Ascending aorta (tissue), 2 donors: Measurements from ENCODE around the gene AMER2. TPM values are rescaled to one million over a fixed set of nuclear protein-coding genes. Genes with fewer than 3 reads are reported as not detected.

Source experiments
- DNase-seq, 2 donors: peaks; one replicate each; pipeline ENCODE4 v3.0.0-alpha.2; 2019; ENCODE audit warnings: low spot score in 2 of 2
- H3K27ac ChIP-seq, 2 donors: fragments of 200-600 bp; sonication (generic); one replicate each; pipeline ENCODE4 v1.5.1; 2016 to 2017; ENCODE audit warnings: mild to moderate bottlenecking in 1 of 2
- H3K27me3 ChIP-seq: fragments of 200-600 bp; sonication (generic); one replicate; pipeline ENCODE4 v1.5.1; 2017
- H3K36me3 ChIP-seq, 2 donors: fragments of 200-600 bp; sonication (generic); one replicate each; pipeline ENCODE4 v1.5.1; 2016
- H3K4me1 ChIP-seq, 2 donors: fragments of 200-600 bp; sonication (generic); one replicate each; pipeline ENCODE4 v1.5.1; 2016 to 2017; ENCODE audit warnings: mild to moderate bottlenecking in 1 of 2
- H3K4me3 ChIP-seq, 2 donors: fragments of 200-600 bp; sonication (generic); one replicate each; pipeline ENCODE4 v1.5.1; 2016 to 2017; ENCODE audit warnings: mild to moderate bottlenecking in 1 of 2
- H3K9me3 ChIP-seq, 2 donors: fragments of 200-600 bp; sonication (generic); one replicate each; pipeline ENCODE4 v1.5.1; 2016
- intact Hi-C: fragments of 100-400 bp; cut with DNase I; formaldehyde crosslinking; loops from one replicate; pipeline ENCODE4 v1.15.1; 2023
- total RNA-seq: library from RNA; depleted of rRNA; stranded (reverse); fragments of >200 nt; gene quantifications from one replicate; pipeline ENCODE4 v1.1.0, GENCODE V29; 2016
- TF ChIP-seq, protein P1 (sequence below), 3 experiments: fragments of 200-600 bp in 2 of 3; fragments of 450-650 bp in 1 of 3; sonication (generic) in 2 of 3; IDR thresholded peaks; one replicate each; pipeline ENCODE4 v1.5.1; 2016 to 2019; ENCODE audit warnings: antibody characterized with exemption in 3 of 3, mild to moderate bottlenecking in 1 of 3, moderate library complexity in 1 of 3

The AMER2 gene
- total RNA-seq, 1 donor from 2014 or later, result not detected

DNA sequence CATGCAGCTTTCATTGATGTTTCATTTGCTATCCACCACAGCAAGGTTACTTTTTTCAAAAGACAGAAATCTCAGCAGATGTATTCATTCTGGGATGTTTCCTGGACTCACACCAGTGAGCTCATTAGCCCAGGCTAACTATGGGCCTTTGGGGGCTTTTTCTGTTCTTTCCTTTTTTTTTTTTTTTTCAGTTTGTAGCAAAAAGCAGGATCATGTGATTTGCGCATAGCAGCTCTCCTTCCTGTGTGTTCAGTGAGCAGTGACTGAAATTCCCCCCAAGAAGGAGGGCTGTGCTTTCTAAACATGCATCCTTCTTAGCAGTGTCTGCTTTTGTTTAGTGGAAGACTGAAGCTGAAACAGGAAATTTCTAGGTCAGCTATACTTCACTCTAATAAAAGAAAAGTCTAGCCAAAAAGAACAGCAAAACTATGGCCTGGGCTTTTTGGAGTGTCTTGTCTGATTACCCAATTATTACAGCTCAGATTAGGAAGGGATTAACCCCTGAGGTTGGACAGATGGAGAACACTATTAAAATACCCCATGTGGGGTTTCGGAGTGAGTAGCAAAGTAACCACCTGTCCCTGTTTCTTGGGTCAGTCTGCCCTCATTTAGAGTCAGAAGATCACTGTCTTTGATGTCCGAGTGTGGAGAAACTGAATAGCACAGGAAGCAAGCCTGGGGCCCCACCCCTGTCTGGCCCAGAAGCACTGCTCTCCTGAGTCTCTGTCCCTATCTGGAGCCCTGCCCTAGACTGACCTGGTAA, 8.9 kb upstream of the AMER2 start:
- H3K27ac ChIP-seq, result no peak overlapping the region
- DNase-seq, result no peak
- H3K4me1 ChIP-seq, result no peaks in the 10 kb centered on the region
- no peaks in the 10 kb centered on the region for H3K36me3 ChIP-seq
- TF ChIP-seq, protein P1, sequence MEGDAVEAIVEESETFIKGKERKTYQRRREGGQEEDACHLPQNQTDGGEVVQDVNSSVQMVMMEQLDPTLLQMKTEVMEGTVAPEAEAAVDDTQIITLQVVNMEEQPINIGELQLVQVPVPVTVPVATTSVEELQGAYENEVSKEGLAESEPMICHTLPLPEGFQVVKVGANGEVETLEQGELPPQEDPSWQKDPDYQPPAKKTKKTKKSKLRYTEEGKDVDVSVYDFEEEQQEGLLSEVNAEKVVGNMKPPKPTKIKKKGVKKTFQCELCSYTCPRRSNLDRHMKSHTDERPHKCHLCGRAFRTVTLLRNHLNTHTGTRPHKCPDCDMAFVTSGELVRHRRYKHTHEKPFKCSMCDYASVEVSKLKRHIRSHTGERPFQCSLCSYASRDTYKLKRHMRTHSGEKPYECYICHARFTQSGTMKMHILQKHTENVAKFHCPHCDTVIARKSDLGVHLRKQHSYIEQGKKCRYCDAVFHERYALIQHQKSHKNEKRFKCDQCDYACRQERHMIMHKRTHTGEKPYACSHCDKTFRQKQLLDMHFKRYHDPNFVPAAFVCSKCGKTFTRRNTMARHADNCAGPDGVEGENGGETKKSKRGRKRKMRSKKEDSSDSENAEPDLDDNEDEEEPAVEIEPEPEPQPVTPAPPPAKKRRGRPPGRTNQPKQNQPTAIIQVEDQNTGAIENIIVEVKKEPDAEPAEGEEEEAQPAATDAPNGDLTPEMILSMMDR (IDR thresholded peaks at IDR 0.05), result no peak
- peaks cover 0 to 7% of the 10 kb centered on the region in 2 donors for H3K9me3 ChIP-seq
- no peaks in the 10 kb centered on the region for H3K27me3 ChIP-seq
- intact Hi-C loops, result no loop called here
- no peak overlapping the region for H3K4me3 ChIP-seq

DNA sequence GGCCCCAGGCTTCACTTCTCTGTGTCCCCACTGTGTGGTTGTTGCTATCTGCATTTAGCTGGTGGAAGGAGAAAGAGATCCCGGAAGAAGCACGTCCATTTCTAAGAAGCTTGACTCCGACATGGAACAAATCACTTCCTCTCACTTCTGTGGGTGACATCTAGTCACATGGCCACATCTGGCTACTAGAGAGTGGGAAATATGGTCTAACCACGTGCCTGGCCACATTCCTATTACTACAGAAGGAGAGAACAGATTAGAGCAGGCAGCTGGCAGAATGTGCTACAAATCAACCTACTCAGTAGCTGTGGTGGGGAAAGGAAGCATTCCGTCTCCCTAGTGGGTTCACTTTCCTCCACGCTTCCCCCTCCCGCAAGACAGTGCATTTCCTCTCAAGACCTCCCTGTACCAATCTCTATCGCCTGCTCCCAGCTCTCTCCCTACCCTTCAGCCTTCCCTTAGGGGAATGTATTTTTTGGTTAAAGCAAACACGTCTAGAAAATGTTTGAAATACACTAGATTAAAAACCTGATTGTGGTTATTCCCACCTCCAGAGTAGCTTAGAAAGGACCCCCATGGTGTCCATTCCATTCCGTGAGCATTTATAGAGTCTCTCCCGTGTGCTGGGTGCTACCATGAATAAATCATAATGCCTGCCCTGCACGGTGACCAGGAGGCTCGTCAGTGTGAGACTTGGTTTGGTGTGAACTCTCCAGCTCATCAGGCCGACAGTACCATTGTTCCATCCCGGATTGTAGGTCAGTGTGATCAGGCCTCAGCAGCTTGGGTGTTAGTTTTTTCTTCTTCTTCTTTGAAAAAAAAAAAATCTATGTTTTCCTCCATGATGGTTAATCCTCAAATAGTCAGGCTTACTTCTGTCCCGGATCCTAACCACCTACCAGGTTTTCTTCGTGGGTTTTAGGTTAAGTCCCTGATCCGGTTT, 8.0 kb upstream of the AMER2 start:
- TF ChIP-seq, protein P1 (IDR thresholded peaks at IDR 0.05), result no peak
- Histone ChIP-seq H3K9me3 (peaks cover 0 to 7% of the 10 kb centered on the region in 2 donors), H3K27me3 (no peaks in the 10 kb centered on the region), H3K36me3 (no peaks in the 10 kb centered on the region), H3K4me1 (no peaks in the 10 kb centered on the region), H3K4me3 (no peak overlapping the region), H3K27ac (no peak overlapping the region)
- intact Hi-C loops, result no loop called here
- no peak for DNase-seq

DNA sequence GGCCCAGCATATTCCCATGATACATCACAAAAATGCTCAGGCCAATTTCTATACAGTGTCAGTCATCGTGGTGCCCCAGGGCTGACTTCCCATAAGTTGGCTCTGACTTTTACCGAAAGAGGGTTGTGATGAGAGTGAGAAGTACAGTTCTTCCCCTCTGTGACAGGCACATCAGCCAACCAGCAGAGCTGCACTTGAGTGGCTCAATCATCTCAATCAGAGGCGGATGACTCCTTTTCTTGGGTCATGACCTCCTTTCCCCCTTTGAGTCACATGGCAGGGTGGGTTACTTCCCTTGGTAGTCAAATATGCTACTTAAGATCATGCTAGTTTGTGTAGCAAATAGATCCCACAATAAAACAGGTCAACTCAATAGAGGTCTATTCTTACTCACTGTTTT, 6.9 kb upstream of the AMER2 start:
- intact Hi-C loops, result no loop called here
- no peaks in the 10 kb centered on the region for H3K27me3 ChIP-seq
- TF ChIP-seq, protein P1 (IDR thresholded peaks at IDR 0.05), result no peak
- no peak overlapping the region for H3K4me3 ChIP-seq
- no peaks in the 10 kb centered on the region for H3K36me3 ChIP-seq
- H3K27ac ChIP-seq, result no peak overlapping the region
- DNase-seq, result no peak
- peaks cover 0 to 7% of the 10 kb centered on the region in 2 donors for H3K9me3 ChIP-seq
- no peaks in the 10 kb centered on the region for H3K4me1 ChIP-seq

DNA sequence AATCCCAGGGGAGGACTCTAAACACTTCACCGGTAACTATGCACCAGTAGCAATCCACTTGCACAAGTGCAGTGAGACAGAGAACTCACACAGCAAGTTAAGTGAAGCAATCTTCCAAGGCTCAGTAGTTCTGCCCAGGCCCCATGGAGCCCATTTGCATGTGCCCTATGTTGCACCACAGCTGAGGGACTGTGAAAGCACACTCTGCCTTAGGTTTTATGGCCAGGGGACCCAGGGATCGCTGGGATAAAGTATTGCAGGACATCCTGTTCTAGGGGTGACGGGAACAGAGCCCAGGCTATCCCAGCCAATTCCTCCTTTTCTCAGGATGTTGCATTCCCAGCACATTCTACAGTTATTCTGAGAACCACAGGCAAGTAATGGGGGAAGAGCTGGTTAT, 6.0 kb upstream of the AMER2 start:
- TF ChIP-seq, protein P1 (IDR thresholded peaks at IDR 0.05), result no peak
- intact Hi-C loops, result no loop called here
- Histone ChIP-seq H3K27ac (no peak overlapping the region), H3K4me3 (no peak overlapping the region), H3K9me3 (peaks cover 0 to 4% of the 10 kb centered on the region in 2 donors), H3K4me1 (no peaks in the 10 kb centered on the region), H3K36me3 (no peaks in the 10 kb centered on the region), H3K27me3 (no peaks in the 10 kb centered on the region)
- DNase-seq, result no peak

DNA sequence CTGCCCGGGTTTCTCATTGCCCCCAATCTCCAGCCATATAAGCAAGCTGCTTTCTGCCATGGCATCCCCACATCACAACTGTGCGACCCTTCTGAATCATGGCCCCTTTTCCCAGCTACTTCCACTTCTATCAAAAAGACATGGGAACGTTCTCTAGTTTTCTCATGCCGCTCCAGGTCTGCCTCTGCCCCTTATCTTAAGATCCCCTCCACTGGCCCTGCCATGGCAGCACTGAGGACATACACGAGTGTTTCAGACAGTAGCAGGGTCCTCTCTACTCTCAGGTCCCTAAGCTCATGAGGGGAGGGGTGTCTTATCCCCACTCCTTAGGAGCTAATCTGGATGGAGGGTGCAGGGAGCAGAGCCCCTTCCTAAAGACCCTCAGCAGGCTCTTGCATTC, 5.5 kb upstream of the AMER2 start:
- no peaks in the 10 kb centered on the region for H3K36me3 ChIP-seq
- H3K4me3 ChIP-seq, result no peak overlapping the region
- intact Hi-C loops, result no loop called here
- no peaks in the 10 kb centered on the region for H3K4me1 ChIP-seq
- TF ChIP-seq, protein P1 (IDR thresholded peaks at IDR 0.05), result no peak
- no peaks in the 10 kb centered on the region for H3K9me3 ChIP-seq
- H3K27ac ChIP-seq, result no peak overlapping the region
- H3K27me3 ChIP-seq, result no peaks in the 10 kb centered on the region
- DNase-seq, result no peak
